Subcutaneous adipose tissue (tissue), 4 donors: ENCODE measurements around the gene MDM1. TPM values are rescaled to one million over a fixed set of nuclear protein-coding genes. Genes with fewer than 3 reads are reported as not detected.

Source experiments
- CTCF ChIP-seq: fragments of 450-650 bp; IDR thresholded peaks from one replicate; pipeline ENCODE4 v1.5.1; 2016; ENCODE audit warnings: low read depth, mild to moderate bottlenecking, control low read depth, antibody characterized with exemption, moderate library complexity
- total RNA-seq, 4 donors: library from RNA; depleted of rRNA; stranded (reverse); fragments of >200 nt; gene quantifications; one replicate each; pipeline ENCODE4 v1.1.0, GENCODE V29; 2016

Gene MDM1
- total RNA-seq, 4 donors from 2014 or later, result 8.3 to 18.8 (median 13.9) TPM

- TF ChIP-seq CTCF, result no peak
Measured at GRCh38 chr12:68317047-68317667, 15.0 kb downstream of the MDM1 start.

GRCh38 chr12:68310370-68310769, 21.8 kb downstream of the MDM1 start:
- TF ChIP-seq CTCF, result no peak

GRCh38 chr12:68306564-68306963, 25.6 kb downstream of the MDM1 start:
- TF ChIP-seq CTCF, result no peak

GRCh38 chr12:68305278-68305677, 26.9 kb downstream of the MDM1 start:
- TF ChIP-seq CTCF, result no peak

GRCh38 chr12:68304626-68305025, 27.5 kb downstream of the MDM1 start:
- TF ChIP-seq CTCF, result no peak

GRCh38 chr12:68303850-68304249, 28.3 kb downstream of the MDM1 start:
- TF ChIP-seq CTCF, result no peak

GRCh38 chr12:68297929-68298328, 34.2 kb downstream of the MDM1 start:
- no peak for TF ChIP-seq CTCF
